ENCODE measurements around the gene ARHGAP24.

Gene ARHGAP24

GRCh38 chr4:85544751-85545150 lies 69.8 kb downstream of the ARHGAP24 start:
- TF ChIP-seq ZFX (IDR thresholded peaks at IDR 0.05) (no peak), CTCF (conservative IDR thresholded peaks at IDR 0.05) (no peak)
- no peak overlapping the region for H3K27ac ChIP-seq

GRCh38 chr4:85548116-85548515 lies 73.2 kb downstream of the ARHGAP24 start:
- TF ChIP-seq ZFX (IDR thresholded peaks at IDR 0.05) (no peak), CTCF (conservative IDR thresholded peaks at IDR 0.05) (no peak)
- no peak overlapping the region for H3K27ac ChIP-seq

- no peak overlapping the region for H3K27ac ChIP-seq
- TF ChIP-seq ZFX (IDR thresholded peaks at IDR 0.05) (no peak), CTCF (conservative IDR thresholded peaks at IDR 0.05) (no peak)
These were observed 73.9 kb downstream of the ARHGAP24 start for GRCh38 chr4:85548841-85549240.

GRCh38 chr4:85555206-85555605 lies 80.3 kb downstream of the ARHGAP24 start:
- TF ChIP-seq CTCF (conservative IDR thresholded peaks at IDR 0.05): no peak
- no peak for TF ChIP-seq ZFX (IDR thresholded peaks at IDR 0.05)
- no peak overlapping the region for H3K27ac ChIP-seq

GRCh38 chr4:85556283-85556682 lies 81.3 kb downstream of the ARHGAP24 start:
- TF ChIP-seq CTCF (conservative IDR thresholded peaks at IDR 0.05) (no peak), ZFX (IDR thresholded peaks at IDR 0.05) (no peak)
- no peak overlapping the region for H3K27ac ChIP-seq

- H3K27ac ChIP-seq: no peak overlapping the region
- TF ChIP-seq CTCF (conservative IDR thresholded peaks at IDR 0.05): no peak
- TF ChIP-seq ZFX (IDR thresholded peaks at IDR 0.05): no peak
These were observed 82.3 kb downstream of the ARHGAP24 start for GRCh38 chr4:85557016-85557901.

- H3K27ac ChIP-seq: no peak overlapping the region
These were observed 91.0 kb downstream of the ARHGAP24 start for GRCh38 chr4:85565761-85566480.

More at GRCh38 chr4:85565761-85566480, 91.0 kb downstream of the ARHGAP24 start:
- TF ChIP-seq CTCF (conservative IDR thresholded peaks at IDR 0.05) (no peak), ZFX (IDR thresholded peaks at IDR 0.05) (no peak)
